KG1 (cell line): ENCODE measurements around the gene CKAP2L.

Experiments used
- DNase-seq: peaks from one replicate; lab custom pipeline; 2025; lab: John Stamatoyannopoulos, UW

The CKAP2L gene

DNA sequence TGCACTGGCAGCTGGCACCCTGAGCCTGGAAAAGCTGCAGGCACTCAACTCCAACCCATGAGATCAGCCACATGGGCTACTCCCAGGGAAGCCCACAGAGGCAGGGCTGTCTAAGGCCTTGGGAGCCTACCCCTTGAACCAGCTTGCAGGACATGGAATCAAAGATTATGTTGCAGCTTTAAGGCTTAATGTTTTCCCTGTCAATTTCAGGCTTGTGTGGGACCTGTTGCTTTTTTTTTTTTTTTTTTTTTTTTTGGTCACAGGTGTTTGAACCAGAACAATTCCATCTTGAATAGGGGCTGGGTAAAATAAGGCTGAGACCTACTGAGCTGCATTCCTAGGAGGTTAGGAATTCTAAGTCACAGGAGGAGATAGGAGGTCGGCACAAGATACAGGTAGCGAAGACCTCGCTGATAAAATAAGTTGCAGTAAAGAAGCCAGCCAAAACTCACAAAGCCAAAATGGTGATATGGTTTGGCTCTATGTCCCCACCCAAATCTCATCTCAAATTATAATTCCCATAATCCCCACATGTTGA is 27.4 kb upstream of the CKAP2L start:
- DNase-seq, result no peak

DNA sequence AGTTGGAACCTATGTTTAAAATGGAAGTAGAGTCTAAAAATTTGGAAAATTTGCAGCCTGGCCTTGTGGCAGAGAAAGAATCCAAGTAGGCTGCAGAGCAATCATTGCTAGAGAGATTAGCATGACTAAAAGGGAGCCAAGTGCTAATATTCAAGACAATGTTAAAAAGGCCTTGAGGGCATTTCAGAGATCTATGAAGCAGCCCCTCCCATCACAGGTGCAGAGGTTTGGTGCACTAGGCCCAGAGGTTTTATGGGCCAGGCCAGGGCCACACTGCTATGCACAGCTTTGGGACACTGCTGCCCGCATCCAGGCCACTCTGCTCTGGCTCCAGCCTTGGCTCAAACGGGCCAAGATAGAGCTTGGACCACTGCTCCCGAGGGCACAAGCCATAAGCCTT is 26.6 kb upstream of the CKAP2L start:
- DNase-seq, result no peak

DNA sequence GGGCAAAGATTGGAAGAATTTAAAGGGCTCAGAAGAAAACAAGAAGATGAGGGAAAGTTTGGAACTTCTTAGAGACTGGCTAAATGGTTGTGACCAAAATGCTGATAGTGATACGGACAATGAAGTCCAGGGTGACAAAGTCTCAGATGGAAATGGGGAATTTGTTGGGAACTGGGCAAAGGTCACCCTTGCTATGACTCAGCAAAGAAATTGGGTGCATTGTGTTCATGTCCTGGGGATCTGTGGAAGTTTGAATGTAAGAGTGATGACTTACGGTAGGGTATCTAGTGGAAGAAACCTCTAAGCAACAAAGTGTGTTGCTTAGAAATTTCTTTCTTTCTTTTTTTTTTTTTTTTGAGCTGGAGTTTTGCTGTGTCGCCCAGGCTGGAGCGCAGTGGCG is 25.9 kb upstream of the CKAP2L start:
- no peak for DNase-seq

DNA sequence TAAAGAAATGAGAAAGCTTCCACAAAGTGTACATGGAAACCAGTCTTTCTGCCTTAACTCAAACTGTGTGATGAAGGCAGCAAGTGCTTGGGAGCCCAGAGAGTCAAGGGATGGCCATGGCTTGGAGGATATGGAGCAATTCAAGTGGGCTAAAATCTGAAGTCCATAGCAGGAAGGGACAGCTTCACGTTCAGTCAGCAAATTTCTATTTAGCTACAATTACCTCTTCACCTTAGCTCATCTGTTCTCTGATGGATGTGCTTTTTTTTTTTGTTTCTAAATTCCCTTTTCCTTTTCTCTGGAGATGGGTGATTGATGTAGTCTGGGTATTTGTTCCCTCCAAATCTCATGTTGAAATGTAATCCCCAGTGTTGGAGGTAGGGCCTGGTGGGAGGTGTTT is 24.8 kb upstream of the CKAP2L start:
- DNase-seq, result no peak

DNA sequence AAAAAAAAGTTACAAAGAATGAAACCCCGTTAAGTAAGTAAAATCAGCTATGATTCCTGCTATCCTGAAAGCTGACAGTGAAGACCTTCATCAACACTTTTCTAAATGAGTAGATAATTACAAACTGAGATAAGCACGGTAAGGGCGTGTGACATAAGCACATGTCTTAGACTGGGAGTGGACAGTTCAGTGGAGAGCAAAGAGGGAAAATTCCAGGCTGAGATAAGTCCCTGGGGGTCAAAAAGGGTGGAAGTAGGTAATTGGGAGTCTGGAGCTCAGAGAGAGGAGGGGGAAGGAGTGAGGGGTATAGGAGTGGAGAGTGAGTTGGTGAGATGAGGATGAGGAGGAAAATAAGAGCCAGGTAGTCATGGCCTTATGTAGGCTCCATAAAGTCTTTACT is 24.2 kb upstream of the CKAP2L start:
- no peak for DNase-seq

DNA sequence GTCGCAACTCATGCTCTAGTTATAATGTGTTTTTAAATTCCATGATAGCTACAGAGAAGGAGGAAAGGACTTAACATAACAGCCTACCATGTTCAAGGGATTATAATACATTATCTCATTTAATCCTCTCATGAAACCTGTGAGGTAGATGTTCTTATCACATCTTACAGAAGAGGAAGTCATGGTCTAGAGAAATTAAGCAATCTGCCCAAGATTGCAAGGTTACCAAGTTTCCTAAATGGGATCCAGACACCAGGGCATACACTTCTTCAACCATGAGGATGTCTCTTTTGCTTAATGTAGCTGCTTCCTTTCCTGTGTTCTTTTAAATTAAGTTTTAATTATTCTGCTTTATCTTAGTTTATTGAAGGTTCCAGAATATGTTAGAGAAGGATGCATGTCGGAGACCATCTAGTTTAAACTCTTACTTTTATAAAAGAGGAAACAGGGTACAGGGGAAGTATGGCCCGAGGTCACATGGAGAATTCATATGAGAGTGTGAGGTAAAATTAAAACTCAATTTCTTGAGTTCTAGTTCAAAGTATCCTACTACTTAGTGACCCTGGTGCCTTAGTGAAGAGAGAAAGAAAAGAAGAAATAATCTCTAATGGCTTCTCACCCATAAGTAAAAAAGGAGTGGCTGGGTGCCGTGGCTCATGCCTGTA is 23.5 kb upstream of the CKAP2L start:
- no peak for DNase-seq

DNA sequence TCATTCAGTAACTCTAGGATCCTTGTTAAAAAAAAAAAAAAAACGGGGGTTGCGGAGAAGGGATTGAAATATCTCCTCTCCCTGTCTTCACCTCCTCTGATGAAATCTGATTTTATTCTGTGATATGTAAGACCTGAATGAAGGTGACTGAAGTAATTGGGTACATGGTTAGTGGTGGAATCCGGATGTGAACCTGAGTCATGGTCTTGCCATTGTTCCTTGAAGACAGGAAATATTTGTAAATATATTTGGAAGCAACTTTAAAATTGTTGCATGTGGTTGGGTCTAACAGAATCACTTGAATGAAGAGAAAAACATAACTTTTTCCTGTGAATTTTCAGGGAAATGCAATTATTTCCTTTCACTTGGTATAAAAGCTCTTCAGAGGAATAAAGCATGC is 22.9 kb upstream of the CKAP2L start:
- no peak for DNase-seq

DNA sequence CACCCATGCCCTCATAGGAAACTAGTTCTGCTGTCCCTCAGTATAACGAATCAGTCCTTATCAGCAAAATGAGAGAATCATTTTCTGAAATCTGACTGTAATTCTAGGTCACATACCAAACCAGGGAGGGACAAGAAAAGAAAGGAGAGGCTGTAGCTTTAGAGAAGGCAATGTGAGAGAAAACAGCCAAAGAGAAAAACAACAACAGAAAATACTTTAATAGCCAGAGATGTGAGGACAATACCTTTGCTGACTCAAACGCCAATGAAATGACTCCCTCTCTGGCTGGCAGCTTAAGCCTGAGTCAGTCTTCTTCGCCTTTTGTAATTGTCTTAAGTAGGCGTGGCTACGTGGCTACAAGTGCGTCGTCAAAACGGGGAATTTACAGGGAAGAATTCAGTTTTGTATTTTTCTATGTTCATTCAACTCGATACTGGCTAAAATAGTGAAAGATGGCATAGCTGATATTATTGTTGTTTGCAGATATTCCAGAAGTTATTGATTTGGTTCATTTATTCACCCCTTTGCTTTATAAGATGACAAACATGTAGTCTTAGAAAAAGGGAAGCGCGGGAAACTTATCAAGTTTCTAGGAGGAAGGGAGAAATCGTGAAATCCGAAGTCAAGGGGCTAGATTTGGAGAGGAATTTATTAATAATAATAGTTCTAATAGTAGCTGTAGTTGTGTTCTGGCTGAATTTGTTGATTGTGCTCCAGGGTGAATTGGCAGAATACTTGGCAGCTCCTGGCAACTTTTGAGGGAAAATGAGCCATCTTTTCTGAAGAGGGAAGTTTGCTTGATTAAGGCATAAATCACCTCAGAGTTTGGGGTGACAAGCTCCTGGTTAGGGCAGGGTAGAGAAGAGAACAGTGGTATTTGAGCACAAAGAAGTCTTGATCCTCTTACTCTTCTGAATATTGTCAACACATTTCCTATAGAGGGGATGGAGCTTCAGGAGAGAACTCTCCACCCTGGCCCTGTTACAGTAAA is 20.1 kb upstream of the CKAP2L start, which contains the start of gene IL1A:
Gene IL1A (minus strand): TSS at position 295 of the 991 bp plus-strand sequence. CDS start 723 bp downstream, outside the sequence.
- DNase-seq, result no peak

DNA sequence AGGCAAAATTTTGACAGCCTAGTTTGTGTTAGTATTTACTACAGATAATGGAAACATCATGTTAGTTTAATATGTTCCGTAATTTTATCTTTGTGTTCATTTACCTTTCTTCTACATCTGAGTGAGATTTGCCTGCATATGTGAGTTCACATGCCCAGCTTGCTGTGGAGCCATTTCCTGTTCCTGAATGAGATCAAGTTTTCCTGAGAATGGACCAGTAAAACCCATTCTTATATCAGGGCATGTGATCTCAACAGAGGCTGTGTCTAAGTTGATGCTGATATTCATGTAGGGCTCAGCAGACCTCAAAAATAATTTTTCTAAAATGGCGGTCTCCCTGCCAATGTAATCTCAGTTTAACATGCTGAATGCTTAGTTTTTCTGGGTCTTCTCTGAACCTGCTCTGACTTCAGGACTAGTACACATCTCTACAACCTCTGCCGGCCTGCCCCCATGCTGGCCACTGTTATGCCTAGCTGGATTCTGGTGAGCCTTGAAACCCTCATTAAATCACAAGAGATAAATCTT is 18.8 kb upstream of the CKAP2L start:
- DNase-seq, result no peak

DNA sequence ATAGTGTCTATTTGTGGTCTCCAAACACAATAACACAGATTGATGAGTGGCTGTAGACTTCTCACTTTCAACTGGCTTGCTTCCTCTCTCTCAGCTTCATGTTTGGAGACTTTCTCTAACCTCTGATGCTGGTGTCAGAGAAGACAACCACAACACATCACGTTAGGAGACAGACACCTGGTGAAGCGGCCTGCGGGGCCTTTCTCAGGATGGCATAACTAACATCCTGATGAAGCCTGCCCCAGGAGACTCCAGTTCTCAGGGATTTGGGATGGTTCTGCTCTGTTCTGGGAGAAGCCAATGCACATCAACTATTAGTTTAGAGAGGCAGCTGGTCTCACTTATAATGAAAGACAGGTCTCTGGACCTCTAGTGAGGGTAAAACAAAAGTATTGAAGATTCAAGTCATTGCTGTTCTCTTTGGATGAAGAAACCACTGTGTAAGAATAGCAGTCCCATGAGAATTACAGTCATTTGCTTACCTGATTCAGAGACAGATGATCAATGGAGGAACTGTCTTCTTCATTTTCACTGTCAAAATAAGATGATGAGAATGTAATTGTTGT is 17.9 kb upstream of the CKAP2L start:
- no peak for DNase-seq

DNA sequence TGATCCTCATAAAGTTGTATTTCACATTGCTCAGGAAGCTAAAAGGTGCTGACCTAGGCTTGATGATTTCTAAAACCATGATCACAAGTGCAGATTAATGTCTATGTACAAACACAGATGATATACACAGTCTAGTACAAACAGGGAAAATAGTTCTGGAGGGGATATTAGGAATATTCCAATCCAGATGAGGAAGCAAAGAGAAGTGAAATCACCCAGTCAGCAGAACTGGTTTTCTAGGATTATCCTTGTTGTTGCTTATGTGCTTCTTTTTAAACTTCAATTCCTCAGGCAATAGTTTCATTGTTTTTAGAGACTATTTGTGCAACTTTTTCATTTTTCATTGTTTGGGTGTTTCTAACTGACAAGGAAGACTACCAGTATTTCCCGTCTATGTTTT is 15.2 kb upstream of the CKAP2L start:
- DNase-seq, result no peak

DNA sequence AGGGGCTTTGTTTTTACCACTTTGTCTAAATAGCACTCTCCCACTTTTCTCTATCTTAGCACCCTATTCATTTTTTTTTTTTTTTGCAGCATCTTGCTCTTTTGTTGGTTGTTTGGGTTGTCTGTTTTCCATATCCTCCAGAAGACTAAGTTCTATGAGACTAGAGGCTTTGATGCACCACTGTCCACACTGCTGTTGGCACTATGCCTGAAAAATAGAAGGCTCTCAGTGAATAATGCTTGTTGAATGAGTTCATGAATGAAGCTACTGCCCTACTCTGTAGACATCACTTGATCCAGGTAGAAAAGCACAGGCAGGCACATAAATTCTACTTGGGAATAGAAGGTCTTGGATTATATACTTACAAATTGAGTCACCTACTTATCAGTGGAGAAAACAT is 12.6 kb upstream of the CKAP2L start:
- no peak for DNase-seq

DNA sequence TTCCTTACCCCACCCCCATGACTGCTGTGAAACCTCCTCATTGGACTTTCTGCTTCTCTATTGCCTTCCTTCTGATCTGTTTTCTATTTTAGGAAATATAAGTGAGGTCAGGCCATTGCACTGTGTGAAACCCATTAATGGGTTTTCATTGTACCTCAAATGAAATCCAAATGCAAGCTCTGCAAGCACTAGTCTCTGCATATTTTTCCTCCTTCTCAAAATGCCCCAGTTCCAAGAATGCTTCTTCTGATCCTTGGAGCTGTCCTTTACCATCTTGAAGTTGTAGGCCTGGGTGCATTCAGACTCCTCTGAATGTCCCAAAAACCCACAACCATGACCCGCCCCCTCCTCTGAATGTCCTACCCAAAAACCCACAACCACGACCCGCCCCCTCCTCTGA is 11.7 kb upstream of the CKAP2L start:
- DNase-seq, result no peak

DNA sequence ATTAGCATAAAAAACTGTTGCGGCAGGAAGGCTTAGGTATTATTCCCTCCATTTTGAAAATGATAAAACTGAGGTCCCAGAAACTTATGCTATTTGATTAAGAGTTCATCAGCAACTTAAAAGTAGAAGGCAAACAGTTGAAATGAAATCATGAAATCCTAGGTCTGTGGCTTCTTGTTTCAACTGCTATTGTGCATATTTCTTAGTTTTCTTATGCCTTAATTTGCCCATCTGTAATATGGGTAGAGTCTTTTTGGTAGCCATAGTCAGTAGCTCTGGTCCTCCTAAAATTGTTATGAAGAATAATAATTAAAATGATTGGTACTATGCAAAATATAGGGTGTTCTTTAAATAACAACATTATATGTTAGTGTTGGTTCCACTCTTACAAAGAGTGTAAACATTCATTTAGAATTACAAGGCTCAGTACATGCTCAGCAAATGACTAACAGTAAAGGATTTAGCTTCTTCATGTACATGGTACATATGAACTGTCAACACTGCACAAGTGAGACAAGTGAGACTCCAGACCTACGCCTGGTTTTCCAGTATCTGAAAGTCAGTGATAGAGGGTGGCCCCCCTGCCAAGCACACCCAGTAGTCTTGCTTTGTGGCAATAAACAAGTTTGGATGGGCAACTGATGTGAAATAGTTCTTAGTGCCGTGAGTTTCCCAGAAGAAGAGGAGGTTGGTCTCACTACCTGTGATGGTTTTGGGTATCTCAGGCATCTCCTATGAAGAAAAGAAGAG is 10.3 kb upstream of the CKAP2L start:
- DNase-seq, result no peak

DNA sequence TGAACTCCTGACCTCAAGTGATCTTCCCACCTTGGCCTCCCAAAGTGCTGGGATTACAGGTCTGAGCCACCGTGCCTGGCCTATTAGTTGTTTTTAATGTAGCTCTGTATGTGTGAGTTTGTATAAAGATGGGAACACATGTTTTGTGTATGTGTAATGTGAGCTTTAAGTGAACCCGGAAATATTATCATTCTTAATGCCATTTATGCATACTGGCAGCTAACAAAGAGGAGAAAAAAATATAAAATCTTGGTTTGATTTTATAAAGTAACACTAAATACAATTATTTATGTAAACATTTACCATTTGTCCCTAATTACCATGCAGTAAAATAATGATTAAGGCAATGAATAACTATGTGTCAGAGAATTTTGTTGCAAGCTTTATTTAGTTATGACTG is 9.1 kb upstream of the CKAP2L start:
- no peak for DNase-seq

DNA sequence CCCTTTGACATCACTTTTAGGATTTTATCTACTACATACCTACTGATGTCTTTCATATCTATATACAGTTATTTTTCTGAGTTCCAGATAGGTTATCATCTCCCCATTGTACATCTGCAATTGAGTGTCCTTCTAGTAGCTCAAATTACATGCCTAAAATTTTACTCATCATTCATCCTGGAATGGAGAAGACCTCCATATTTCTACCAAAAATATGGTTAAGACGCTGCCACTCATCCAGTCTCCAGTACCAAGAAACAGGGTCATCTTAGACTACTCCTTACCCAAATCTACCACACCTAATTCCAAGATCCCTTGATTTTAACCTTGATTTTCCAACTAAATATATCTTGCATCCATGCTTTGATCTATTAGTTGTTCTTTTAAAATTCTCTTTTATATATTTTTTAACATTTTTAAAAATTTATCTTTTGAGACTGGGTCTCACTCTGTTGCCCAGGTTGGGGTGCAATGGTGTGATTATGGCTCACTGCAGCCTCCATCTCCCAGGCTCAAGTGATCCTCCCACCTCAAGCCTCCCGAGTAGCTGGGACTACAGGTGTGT is 8.6 kb upstream of the CKAP2L start:
- no peak for DNase-seq

DNA sequence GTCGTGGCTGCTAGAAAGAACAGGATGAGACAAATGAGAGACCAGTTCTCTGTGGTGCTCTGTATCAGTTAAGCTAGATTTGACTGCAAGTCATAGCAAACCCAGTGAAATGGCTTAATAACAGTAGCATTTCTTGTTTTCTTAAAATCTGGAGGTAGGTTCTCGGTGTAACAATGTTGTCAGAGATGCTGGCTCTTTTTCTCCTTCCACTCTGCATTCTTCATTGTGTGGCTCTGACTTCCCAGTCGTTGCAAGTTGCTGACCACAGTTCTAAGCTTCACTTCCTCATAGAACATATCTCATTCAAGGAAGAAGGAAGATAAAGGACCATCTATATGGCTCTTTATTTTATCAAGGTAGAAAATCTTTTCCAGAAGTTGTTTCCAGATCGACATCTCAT is 7.9 kb upstream of the CKAP2L start:
- no peak for DNase-seq

DNA sequence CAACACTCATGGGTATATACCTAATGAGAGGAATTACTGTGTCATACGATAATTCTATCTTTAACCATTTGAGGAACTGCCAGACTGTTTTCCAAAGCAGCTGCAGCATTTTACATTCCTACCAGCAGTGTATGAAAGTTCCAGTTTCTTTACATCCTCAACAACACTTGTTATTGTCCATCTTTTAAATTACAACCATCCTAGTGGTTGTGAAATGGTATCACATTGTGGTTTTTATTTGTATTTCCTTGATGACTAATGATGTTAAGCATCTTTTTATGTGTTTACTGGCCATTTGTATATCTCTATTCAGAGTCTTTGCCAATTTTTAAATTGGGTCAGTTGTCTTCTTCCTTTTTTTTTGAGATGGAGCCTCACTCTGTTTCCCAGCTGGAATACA is 4.0 kb upstream of the CKAP2L start:
- DNase-seq, result no peak

DNA sequence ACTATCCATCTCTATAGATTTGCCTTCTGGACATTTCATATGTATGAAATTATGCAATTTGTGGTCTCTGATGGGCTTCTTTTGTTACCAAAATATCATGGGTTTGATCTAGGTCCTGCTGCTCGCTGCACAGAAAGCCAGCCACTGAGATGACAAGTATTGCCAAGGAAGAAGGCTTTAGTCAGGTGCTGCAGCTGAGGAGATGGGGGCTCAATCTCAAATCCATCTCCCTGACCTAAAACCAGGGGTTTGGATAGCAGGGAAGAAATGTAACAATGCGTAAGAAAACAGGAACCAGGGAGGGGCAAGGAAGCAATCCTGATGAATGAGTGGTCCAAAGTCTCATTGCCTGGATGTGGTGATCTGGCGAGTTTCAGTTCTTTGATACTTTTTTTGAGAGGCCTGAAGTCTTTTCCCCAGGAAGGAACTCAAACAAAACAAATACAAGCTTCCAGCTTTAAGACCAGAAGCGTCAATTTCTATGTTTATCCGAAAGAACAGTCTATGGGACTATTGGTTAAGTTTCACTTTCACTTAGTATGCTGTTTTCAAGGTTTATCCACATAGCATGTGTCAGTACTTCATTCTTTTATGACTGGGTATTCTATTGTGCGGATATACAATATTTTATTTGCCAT is 3.4 kb upstream of the CKAP2L start:
- DNase-seq, result no peak

DNA sequence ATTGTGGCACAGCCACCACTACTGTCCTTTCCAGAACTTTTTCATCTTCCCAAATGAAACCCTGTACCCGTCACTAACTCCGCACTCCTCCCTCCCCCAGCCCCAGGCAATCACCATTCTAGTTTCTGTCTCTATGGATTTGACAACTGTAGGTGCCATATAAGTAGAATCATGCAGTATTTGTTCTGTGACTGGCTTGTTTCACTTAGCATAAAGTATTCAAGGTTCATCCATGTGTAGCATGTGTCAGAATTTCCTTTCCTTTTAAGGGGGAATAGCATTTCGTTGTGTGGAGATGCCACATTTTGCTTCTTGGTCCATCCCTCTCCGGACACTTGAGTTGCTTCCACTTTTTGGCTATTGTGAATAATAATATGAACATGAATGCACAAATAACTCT is 842 bp upstream of the CKAP2L start:
- DNase-seq, result no peak

DNA sequence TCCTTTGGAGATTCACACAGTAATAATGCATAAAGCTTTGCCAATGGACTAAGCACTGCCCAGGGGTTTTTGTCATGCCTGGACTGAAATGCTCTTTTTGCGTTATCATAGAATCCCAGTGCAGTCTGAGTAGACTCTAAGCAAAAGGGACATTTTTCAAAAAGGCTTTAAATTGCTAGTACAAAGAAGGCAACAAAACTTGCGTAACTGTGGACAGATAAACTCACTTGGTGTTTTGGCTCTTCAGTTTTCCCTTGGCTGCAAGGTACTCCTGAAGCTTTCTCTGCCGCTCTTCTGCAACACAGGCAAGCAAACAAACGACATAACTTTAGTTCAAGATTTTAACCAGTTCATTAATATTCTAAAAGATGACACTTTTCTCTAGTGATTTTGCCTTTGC is 2.1 kb downstream of the CKAP2L start:
- no peak for DNase-seq
